HL-60/S4 (cell line): ENCODE results near the gene HIP1R.

Experiments
- in situ Hi-C: fragments of 300-500 bp; cut with MboI; formaldehyde crosslinking; loops from 2 replicates; pipeline ENCODE4 v1.14.3; 2022; ENCODE audit warnings: low sequenced_read_pairs

Gene HIP1R

GRCh38 chr12:122858591-122859302 is 23.5 kb downstream of the HIP1R start:
- in situ Hi-C loops: loop anchor here (10.0 to 25.0 kb wide), 2 partner anchors 96 to 379 kb away; partner anchors contain the start of genes MPHOSPH9 and MTRFR

- in situ Hi-C loops: loop anchor here (10.0 to 25.0 kb wide), 2 partner anchors 95 to 378 kb away; partner anchors contain the start of genes MPHOSPH9 and MTRFR
These were observed 24.2 kb downstream of the HIP1R start for GRCh38 chr12:122859303-122860039.

- in situ Hi-C loops: loop anchor here (25.0 kb wide), 1 partner anchor 377 kb away; the partner anchor contains the start of genes MPHOSPH9 and MTRFR
These were observed 25.0 kb downstream of the HIP1R start for GRCh38 chr12:122860040-122860853.

GRCh38 chr12:122860854-122861586 is 25.8 kb downstream of the HIP1R start:
- in situ Hi-C loops: loop anchor here (25.0 kb wide), 1 partner anchor 376 kb away; the partner anchor contains the start of genes MPHOSPH9 and MTRFR

- in situ Hi-C loops: loop anchor here (25.0 kb wide), 1 partner anchor 376 kb away; the partner anchor contains the start of genes MPHOSPH9 and MTRFR
These were observed 26.3 kb downstream of the HIP1R start for GRCh38 chr12:122861587-122861970.

- in situ Hi-C loops: loop anchor here (25.0 kb wide), 1 partner anchor 375 kb away; the partner anchor contains the start of genes MPHOSPH9 and MTRFR
These were observed 26.9 kb downstream of the HIP1R start for GRCh38 chr12:122862110-122862634.

GRCh38 chr12:122862872-122863701 is 27.8 kb downstream of the HIP1R start:
- in situ Hi-C loops: loop anchor here (25.0 kb wide), 1 partner anchor 374 kb away; the partner anchor contains the start of genes MPHOSPH9 and MTRFR

- in situ Hi-C loops: loop anchor here (25.0 kb wide), 1 partner anchor 372 kb away; the partner anchor contains the start of genes MPHOSPH9 and MTRFR
These were observed 29.6 kb downstream of the HIP1R start for GRCh38 chr12:122864894-122865253.

- in situ Hi-C loops: loop anchor here (25.0 kb wide), 1 partner anchor 372 kb away; the partner anchor contains the start of genes MPHOSPH9 and MTRFR
These were observed 30.3 kb downstream of the HIP1R start for GRCh38 chr12:122865268-122866231.

GRCh38 chr12:122866379-122866778 is 31.1 kb downstream of the HIP1R start:
- in situ Hi-C loops: loop anchor here (25.0 kb wide), 1 partner anchor 371 kb away; the partner anchor contains the start of genes MPHOSPH9 and MTRFR

GRCh38 chr12:122866950-122867607 is 31.8 kb downstream of the HIP1R start:
- in situ Hi-C loops: loop anchor here (25.0 kb wide), 1 partner anchor 370 kb away; the partner anchor contains the start of genes MPHOSPH9 and MTRFR

GRCh38 chr12:122867691-122868461 is 32.6 kb downstream of the HIP1R start:
- in situ Hi-C loops: loop anchor here (25.0 kb wide), 1 partner anchor 369 kb away; the partner anchor contains the start of genes MPHOSPH9 and MTRFR

GRCh38 chr12:122868471-122869177 is 33.4 kb downstream of the HIP1R start:
- in situ Hi-C loops: loop anchor here (25.0 kb wide), 1 partner anchor 369 kb away; the partner anchor contains the start of genes MPHOSPH9 and MTRFR

GRCh38 chr12:122869207-122869973 is 34.1 kb downstream of the HIP1R start:
- in situ Hi-C loops: loop anchor here (25.0 kb wide), 1 partner anchor 368 kb away; the partner anchor contains the start of genes MPHOSPH9 and MTRFR
